ENCODE measurements around the gene MYO18B.

MYO18B gene

GRCh38 chr22:25824828-25825423 lies 82.9 kb downstream of the MYO18B start:
- Histone ChIP-seq H3K27me3 (ENCODE audit: control insufficient read depth in 1 of 2, insufficient read depth in 2 of 2, low read length in 2 of 2) (peaks cover 3 to 5% of the 10 kb centered on the region in 2 donors), H3K27ac (ENCODE audit: low read length) (no peak overlapping the region), H3K9ac (ENCODE audit: low read length in 2 of 2) (no peak overlapping the region), H3K4me1 (ENCODE audit: control insufficient read depth, insufficient read depth, low read length) (no peaks in the 10 kb centered on the region), H3K36me3 (ENCODE audit: control insufficient read depth in 2 of 2, insufficient read depth in 2 of 2, low read length in 2 of 2) (no peaks in the 10 kb centered on the region), H3K9me3 (ENCODE audit: control insufficient read depth in 2 of 2, low read length in 2 of 2) (peaks cover 2 to 3% of the 10 kb centered on the region in 2 donors), H3K4me3 (ENCODE audit: low read length in 2 of 2) (no peak overlapping the region)

GRCh38 chr22:25827415-25827814 lies 85.4 kb downstream of the MYO18B start:
- H3K9me3 ChIP-seq (ENCODE audit: control insufficient read depth in 2 of 2, low read length in 2 of 2) = peaks cover 0 to 8% of the 10 kb centered on the region in 2 donors
- H3K4me3 ChIP-seq (ENCODE audit: low read length in 2 of 2) = no peak overlapping the region
- no peaks in the 10 kb centered on the region for H3K4me1 ChIP-seq (ENCODE audit: control insufficient read depth, insufficient read depth, low read length)
- no peaks in the 10 kb centered on the region for H3K36me3 ChIP-seq (ENCODE audit: control insufficient read depth in 2 of 2, insufficient read depth in 2 of 2, low read length in 2 of 2)
- H3K9ac ChIP-seq (ENCODE audit: low read length in 2 of 2) = no peak overlapping the region
- no peak overlapping the region for H3K27ac ChIP-seq (ENCODE audit: low read length)
- peaks cover 0 to 5% of the 10 kb centered on the region in 2 donors for H3K27me3 ChIP-seq (ENCODE audit: control insufficient read depth in 1 of 2, insufficient read depth in 2 of 2, low read length in 2 of 2)

- Histone ChIP-seq H3K27ac (ENCODE audit: low read length) (no peak overlapping the region), H3K36me3 (ENCODE audit: control insufficient read depth in 2 of 2, insufficient read depth in 2 of 2, low read length in 2 of 2) (no peaks in the 10 kb centered on the region), H3K4me1 (ENCODE audit: control insufficient read depth, insufficient read depth, low read length) (no peaks in the 10 kb centered on the region), H3K4me3 (ENCODE audit: low read length in 2 of 2) (no peak overlapping the region), H3K9ac (ENCODE audit: low read length in 2 of 2) (no peak overlapping the region), H3K9me3 (ENCODE audit: control insufficient read depth in 2 of 2, low read length in 2 of 2) (peaks cover 0 to 8% of the 10 kb centered on the region in 2 donors), H3K27me3 (ENCODE audit: control insufficient read depth in 1 of 2, insufficient read depth in 2 of 2, low read length in 2 of 2) (peaks cover 0 to 5% of the 10 kb centered on the region in 2 donors)
These were observed 86.4 kb downstream of the MYO18B start for GRCh38 chr22:25828422-25828821.

DNA sequence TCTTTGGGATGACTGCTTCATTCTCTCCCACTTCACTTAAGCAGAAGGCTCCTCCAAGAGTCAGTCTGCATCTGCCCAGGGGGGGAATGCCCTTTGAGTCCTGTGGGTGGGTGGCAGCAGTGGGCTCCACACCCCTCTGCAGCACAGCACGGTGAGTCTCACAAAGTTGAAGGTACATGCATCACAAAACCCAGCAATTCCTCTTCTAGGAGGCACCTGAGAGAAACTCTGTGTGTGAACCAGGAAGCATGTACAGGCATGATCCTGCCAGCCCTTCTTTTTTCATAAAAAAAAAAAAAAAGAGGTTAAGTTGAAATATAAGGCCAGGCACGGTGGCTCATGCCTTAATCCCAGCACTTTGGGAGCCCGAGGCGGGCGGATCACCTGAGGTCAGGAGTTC lies 87.2 kb downstream of the MYO18B start:
- no peak overlapping the region for H3K27ac ChIP-seq (ENCODE audit: low read length)
- no peaks in the 10 kb centered on the region for H3K36me3 ChIP-seq (ENCODE audit: control insufficient read depth in 2 of 2, insufficient read depth in 2 of 2, low read length in 2 of 2)
- no peak overlapping the region for H3K4me3 ChIP-seq (ENCODE audit: low read length in 2 of 2)
- no peaks in the 10 kb centered on the region for H3K4me1 ChIP-seq (ENCODE audit: control insufficient read depth, insufficient read depth, low read length)
- peaks cover 0 to 8% of the 10 kb centered on the region in 2 donors for H3K9me3 ChIP-seq (ENCODE audit: control insufficient read depth in 2 of 2, low read length in 2 of 2)
- peaks cover 0 to 5% of the 10 kb centered on the region in 2 donors for H3K27me3 ChIP-seq (ENCODE audit: control insufficient read depth in 1 of 2, insufficient read depth in 2 of 2, low read length in 2 of 2)
- H3K9ac ChIP-seq (ENCODE audit: low read length in 2 of 2) = no peak overlapping the region

- H3K9me3 ChIP-seq (ENCODE audit: control insufficient read depth in 2 of 2, low read length in 2 of 2) = peaks cover 0 to 8% of the 10 kb centered on the region in 2 donors
- peaks cover 0 to 4% of the 10 kb centered on the region in 2 donors for H3K27me3 ChIP-seq (ENCODE audit: control insufficient read depth in 1 of 2, insufficient read depth in 2 of 2, low read length in 2 of 2)
- no peak overlapping the region for H3K4me3 ChIP-seq (ENCODE audit: low read length in 2 of 2)
- H3K4me1 ChIP-seq (ENCODE audit: control insufficient read depth, insufficient read depth, low read length) = no peaks in the 10 kb centered on the region
- H3K9ac ChIP-seq (ENCODE audit: low read length in 2 of 2) = no peak overlapping the region
- H3K27ac ChIP-seq (ENCODE audit: low read length) = no peak overlapping the region
- H3K36me3 ChIP-seq (ENCODE audit: control insufficient read depth in 2 of 2, insufficient read depth in 2 of 2, low read length in 2 of 2) = no peaks in the 10 kb centered on the region
These were observed 88.1 kb downstream of the MYO18B start for GRCh38 chr22:25829808-25830777.

DNA sequence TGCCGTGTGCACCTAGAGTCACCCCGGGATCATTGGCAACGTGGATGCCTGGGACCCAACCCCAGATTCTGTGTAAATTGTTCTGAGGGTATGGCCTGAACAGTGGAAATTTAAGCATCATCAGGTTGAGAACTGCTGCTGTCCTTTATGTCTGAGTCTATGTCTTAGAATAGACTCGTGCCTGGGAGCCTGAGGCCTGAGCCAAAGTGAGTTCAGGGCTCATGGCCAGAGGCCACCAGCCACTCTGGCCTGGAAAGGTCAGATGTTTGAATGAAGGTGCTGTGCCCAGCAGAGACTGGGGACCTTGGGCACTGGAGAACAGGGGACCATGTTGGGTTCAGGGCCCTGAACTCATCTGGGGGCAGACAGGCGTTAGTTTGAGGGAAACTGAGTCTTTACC lies 91.1 kb downstream of the MYO18B start:
- no peak overlapping the region for H3K9ac ChIP-seq (ENCODE audit: low read length in 2 of 2)
- H3K27ac ChIP-seq (ENCODE audit: low read length) = no peak overlapping the region
- H3K4me3 ChIP-seq (ENCODE audit: low read length in 2 of 2) = no peak overlapping the region
- no peaks in the 10 kb centered on the region for H3K4me1 ChIP-seq (ENCODE audit: control insufficient read depth, insufficient read depth, low read length)
- H3K36me3 ChIP-seq (ENCODE audit: control insufficient read depth in 2 of 2, insufficient read depth in 2 of 2, low read length in 2 of 2) = no peaks in the 10 kb centered on the region
- H3K9me3 ChIP-seq (ENCODE audit: control insufficient read depth in 2 of 2, low read length in 2 of 2) = peaks cover 0 to 8% of the 10 kb centered on the region in 2 donors
- peaks cover 0 to 5% of the 10 kb centered on the region in 2 donors for H3K27me3 ChIP-seq (ENCODE audit: control insufficient read depth in 1 of 2, insufficient read depth in 2 of 2, low read length in 2 of 2)

- no peak overlapping the region for H3K27ac ChIP-seq (ENCODE audit: low read length)
- H3K9me3 ChIP-seq (ENCODE audit: control insufficient read depth in 2 of 2, low read length in 2 of 2) = peaks cover 0 to 8% of the 10 kb centered on the region in 2 donors
- H3K36me3 ChIP-seq (ENCODE audit: control insufficient read depth in 2 of 2, insufficient read depth in 2 of 2, low read length in 2 of 2) = no peaks in the 10 kb centered on the region
- H3K4me3 ChIP-seq (ENCODE audit: low read length in 2 of 2) = no peak overlapping the region
- peaks cover 0 to 7% of the 10 kb centered on the region in 2 donors for H3K27me3 ChIP-seq (ENCODE audit: control insufficient read depth in 1 of 2, insufficient read depth in 2 of 2, low read length in 2 of 2)
- no peaks in the 10 kb centered on the region for H3K4me1 ChIP-seq (ENCODE audit: control insufficient read depth, insufficient read depth, low read length)
- H3K9ac ChIP-seq (ENCODE audit: low read length in 2 of 2) = no peak overlapping the region
These were observed 91.7 kb downstream of the MYO18B start for GRCh38 chr22:25833676-25834075.

GRCh38 chr22:25834490-25834889 lies 92.5 kb downstream of the MYO18B start:
- Histone ChIP-seq H3K27ac (ENCODE audit: low read length) (no peak overlapping the region), H3K9ac (ENCODE audit: low read length in 2 of 2) (no peak overlapping the region), H3K4me1 (ENCODE audit: control insufficient read depth, insufficient read depth, low read length) (no peaks in the 10 kb centered on the region), H3K36me3 (ENCODE audit: control insufficient read depth in 2 of 2, insufficient read depth in 2 of 2, low read length in 2 of 2) (no peaks in the 10 kb centered on the region), H3K27me3 (ENCODE audit: control insufficient read depth in 1 of 2, insufficient read depth in 2 of 2, low read length in 2 of 2) (peaks cover 0 to 7% of the 10 kb centered on the region in 2 donors), H3K9me3 (ENCODE audit: control insufficient read depth in 2 of 2, low read length in 2 of 2) (peaks cover 0 to 8% of the 10 kb centered on the region in 2 donors), H3K4me3 (ENCODE audit: low read length in 2 of 2) (no peak overlapping the region)

DNA sequence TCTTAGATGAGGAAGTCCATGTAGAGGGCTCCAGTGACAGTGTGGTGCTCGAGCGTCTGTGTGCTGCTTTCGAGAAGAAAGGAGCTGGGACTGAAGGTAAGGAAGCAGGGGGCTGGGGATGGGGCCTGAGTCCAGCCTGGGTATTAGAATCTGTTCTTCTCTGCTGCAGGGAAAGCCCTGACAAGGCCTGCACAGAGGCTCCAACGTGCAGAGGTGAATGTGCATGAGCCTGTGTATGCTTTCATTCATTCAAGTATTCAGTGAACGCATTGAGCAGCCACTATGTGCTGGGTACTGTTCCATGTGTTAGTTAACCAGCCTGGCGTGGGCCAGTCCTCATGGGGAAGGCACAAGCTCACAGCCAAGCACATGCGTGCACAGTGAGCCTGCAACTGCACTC lies 93.4 kb downstream of the MYO18B start:
- H3K4me3 ChIP-seq (ENCODE audit: low read length in 2 of 2) = no peak overlapping the region
- no peak overlapping the region for H3K27ac ChIP-seq (ENCODE audit: low read length)
- H3K9me3 ChIP-seq (ENCODE audit: control insufficient read depth in 2 of 2, low read length in 2 of 2) = peaks cover 0 to 4% of the 10 kb centered on the region in 2 donors
- H3K9ac ChIP-seq (ENCODE audit: low read length in 2 of 2) = no peak overlapping the region
- H3K36me3 ChIP-seq (ENCODE audit: control insufficient read depth in 2 of 2, insufficient read depth in 2 of 2, low read length in 2 of 2) = no peaks in the 10 kb centered on the region
- H3K4me1 ChIP-seq (ENCODE audit: control insufficient read depth, insufficient read depth, low read length) = no peaks in the 10 kb centered on the region
- peaks cover 0 to 10% of the 10 kb centered on the region in 2 donors for H3K27me3 ChIP-seq (ENCODE audit: control insufficient read depth in 1 of 2, insufficient read depth in 2 of 2, low read length in 2 of 2)

DNA sequence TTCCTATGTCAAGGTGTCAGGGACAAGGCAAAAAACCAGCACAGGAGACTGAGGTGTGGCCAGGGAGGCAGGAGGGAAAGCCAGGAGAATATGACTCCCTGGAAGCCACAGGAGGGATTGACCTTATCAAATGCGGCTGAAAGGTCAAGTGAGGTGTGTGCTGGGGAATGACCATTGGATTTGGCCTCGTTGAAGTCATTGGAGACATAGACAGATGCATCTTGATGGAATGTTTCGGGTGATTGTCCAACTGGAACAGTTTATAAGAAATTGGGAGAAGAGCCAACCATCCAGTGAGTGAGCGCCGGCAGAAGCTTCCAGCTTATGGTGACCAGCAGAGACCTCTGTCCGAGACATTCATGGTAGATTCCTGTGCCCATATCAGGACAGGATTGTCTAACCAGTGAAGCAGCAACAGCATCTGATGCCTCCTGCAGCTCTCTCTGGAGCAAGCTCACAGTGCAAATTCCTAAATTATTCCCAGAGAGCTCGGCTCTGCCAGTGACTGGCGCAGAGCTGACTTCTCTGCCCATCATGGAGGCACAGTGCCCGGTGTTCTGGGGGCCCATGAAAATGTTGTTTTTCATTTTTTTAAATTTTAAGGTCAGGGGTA lies 95.4 kb downstream of the MYO18B start:
- Histone ChIP-seq H3K9ac (ENCODE audit: low read length in 2 of 2) (no peak overlapping the region), H3K27ac (ENCODE audit: low read length) (no peak overlapping the region), H3K27me3 (ENCODE audit: control insufficient read depth in 1 of 2, insufficient read depth in 2 of 2, low read length in 2 of 2) (peaks cover 0 to 19% of the 10 kb centered on the region in 2 donors), H3K4me3 (ENCODE audit: low read length in 2 of 2) (no peak overlapping the region), H3K9me3 (ENCODE audit: control insufficient read depth in 2 of 2, low read length in 2 of 2) (no peaks in the 10 kb centered on the region), H3K36me3 (ENCODE audit: control insufficient read depth in 2 of 2, insufficient read depth in 2 of 2, low read length in 2 of 2) (no peaks in the 10 kb centered on the region), H3K4me1 (ENCODE audit: control insufficient read depth, insufficient read depth, low read length) (no peaks in the 10 kb centered on the region)

All from stomach smooth muscle (tissue), 2 donors.